ENCODE results near the gene TUT1.

TUT1 gene

DNA sequence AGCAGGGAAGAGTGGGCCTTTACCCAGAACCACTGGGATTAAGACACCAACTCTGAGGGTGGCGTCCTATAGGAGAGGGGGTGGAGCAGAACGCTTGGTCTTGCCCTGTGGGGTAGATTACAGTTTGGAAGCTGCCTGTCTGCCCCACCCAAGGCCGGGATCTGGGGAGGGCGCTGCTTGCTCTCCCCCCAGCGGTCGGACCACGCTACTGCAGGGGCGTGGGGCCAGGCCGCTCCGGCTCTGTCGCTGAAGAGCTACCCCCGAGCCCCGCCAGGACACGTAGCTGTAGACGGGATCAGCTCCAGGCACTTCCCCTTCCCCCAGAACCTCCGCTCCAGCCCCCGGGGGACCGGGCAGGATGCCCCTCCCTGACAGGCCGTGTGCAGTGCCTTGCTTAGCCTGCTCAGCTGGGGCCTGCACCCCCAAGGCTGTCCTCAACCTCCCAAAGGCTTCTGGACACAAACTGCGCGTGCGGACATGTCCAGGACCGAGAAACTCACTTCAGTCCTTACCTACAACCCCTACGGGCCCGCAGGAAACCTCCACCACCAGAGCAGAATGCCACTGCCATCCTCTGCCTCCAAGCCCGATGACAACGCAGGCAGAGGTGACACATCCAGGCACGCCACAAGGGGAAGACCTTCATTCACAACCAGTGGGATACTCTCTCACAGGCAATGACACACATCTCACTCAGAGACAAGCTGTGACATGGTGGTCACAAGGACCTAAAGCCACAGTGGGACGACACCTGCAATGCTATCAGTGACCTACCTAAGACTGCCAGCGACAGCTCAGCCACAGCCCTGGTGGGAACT lies 48.4 kb downstream of the TUT1 start:
- Histone ChIP-seq H4K8ac (ENCODE audit: low read depth, low read length) (no peak overlapping the region), H3K9ac (ENCODE audit: low read length) (peak overlapping the region; percentile 94), H3K36me3 (ENCODE audit: control insufficient read depth, insufficient read depth, low read length) (no peaks in the 10 kb centered on the region), H3K18ac (ENCODE audit: low read length) (peak overlapping the region; percentile 40), H3K4ac (ENCODE audit: low read depth, low read length) (no peak overlapping the region), H3K27me3 (ENCODE audit: insufficient read depth, low read length, poor library complexity) (no peaks in the 10 kb centered on the region), H3K23ac (ENCODE audit: low read length) (peak overlapping the region; percentile 37), H2BK15ac (replicated peaks; ENCODE audit: low read depth) (no peak overlapping the region), H4K5ac (ENCODE audit: low read length) (no peak overlapping the region), H2AK5ac (ENCODE audit: low read length) (peak overlapping the region; percentile 80), H3K27ac (ENCODE audit: low read depth, low read length) (peak overlapping the region; percentile 17), H3K4me2 (ENCODE audit: low read length) (peak overlapping the region; percentile 60), H2BK120ac (ENCODE audit: low read depth, low read length) (no peak overlapping the region), H3K79me1 (ENCODE audit: low read length) (peaks cover 27% of the 10 kb centered on the region), H3K56ac (ENCODE audit: low read length) (peak overlapping the region; percentile 99), H2BK5ac (ENCODE audit: low read length) (peak overlapping the region; percentile 13), H3K4me3 (ENCODE audit: low read length) (peak overlapping the region; percentile 1), H3K79me2 (ENCODE audit: control insufficient read depth, insufficient read depth, low read length) (peaks cover 56% of the 10 kb centered on the region), H3K4me1 (ENCODE audit: control insufficient read depth, low read depth, low read length) (peaks cover 10% of the 10 kb centered on the region)
- DNase-seq: peak; percentile 88
- no CpG with 5 or more reads among the region's 30 CpGs for WGBS (ENCODE audit: extremely low coverage, insufficient coverage, low lambda C conversion rate)

DNA sequence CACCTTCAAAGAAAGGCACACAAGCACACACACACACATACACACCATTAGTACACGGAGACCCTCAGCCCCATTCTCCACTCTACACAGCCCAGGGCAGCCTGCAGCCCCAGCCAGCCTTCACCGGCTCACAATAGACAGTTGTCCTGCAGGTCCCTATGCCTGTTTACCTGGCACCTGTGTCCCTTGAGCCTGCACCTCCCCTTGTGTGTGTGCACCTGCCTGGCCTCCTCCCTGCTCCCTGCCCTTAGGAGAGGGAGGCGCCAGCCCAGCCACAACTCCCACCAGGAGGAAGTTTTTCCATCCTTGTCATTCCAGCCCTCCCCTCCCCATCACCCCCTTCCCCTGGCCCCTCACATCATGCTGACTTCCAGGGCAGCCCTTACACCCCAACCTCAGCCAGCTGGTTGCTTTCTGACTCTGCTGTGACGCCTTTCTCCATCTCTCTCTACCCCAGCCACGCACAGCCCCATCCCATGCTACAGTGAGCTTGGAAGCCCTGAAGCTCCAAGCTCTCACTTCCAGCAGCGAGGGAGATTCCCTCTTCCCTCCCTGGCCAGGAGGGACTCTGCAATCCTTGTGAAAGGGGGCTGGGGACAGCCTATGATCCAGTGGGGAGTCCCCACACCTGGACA lies 49.1 kb downstream of the TUT1 start:
- H4K5ac ChIP-seq (ENCODE audit: low read length): no peak overlapping the region
- no CpG with 5 or more reads among the region's 6 CpGs for WGBS (ENCODE audit: extremely low coverage, insufficient coverage, low lambda C conversion rate)
- H4K8ac ChIP-seq (ENCODE audit: low read depth, low read length): no peak overlapping the region
- no peak overlapping the region for H2BK15ac ChIP-seq (replicated peaks; ENCODE audit: low read depth)
- H3K4me3 ChIP-seq (ENCODE audit: low read length): no peak overlapping the region
- no peak overlapping the region for H3K4ac ChIP-seq (ENCODE audit: low read depth, low read length)
- H3K56ac ChIP-seq (ENCODE audit: low read length): peak overlapping the region; percentile 82
- peak overlapping the region; percentile 80 for H2AK5ac ChIP-seq (ENCODE audit: low read length)
- peak overlapping the region; percentile 30 for H3K4me2 ChIP-seq (ENCODE audit: low read length)
- H3K36me3 ChIP-seq (ENCODE audit: control insufficient read depth, insufficient read depth, low read length): no peaks in the 10 kb centered on the region
- peaks cover 6% of the 10 kb centered on the region for H3K4me1 ChIP-seq (ENCODE audit: control insufficient read depth, low read depth, low read length)
- no peak for DNase-seq
- H3K27me3 ChIP-seq (ENCODE audit: insufficient read depth, low read length, poor library complexity): no peaks in the 10 kb centered on the region
- no peak overlapping the region for H3K18ac ChIP-seq (ENCODE audit: low read length)
- peak overlapping the region; percentile 37 for H3K23ac ChIP-seq (ENCODE audit: low read length)
- H2BK120ac ChIP-seq (ENCODE audit: low read depth, low read length): no peak overlapping the region
- H3K79me2 ChIP-seq (ENCODE audit: control insufficient read depth, insufficient read depth, low read length): peaks cover 56% of the 10 kb centered on the region
- H3K9ac ChIP-seq (ENCODE audit: low read length): peak overlapping the region; percentile 69
- H3K79me1 ChIP-seq (ENCODE audit: low read length): peaks cover 27% of the 10 kb centered on the region
- H2BK5ac ChIP-seq (ENCODE audit: low read length): peak overlapping the region; percentile 13
- H3K27ac ChIP-seq (ENCODE audit: low read depth, low read length): no peak overlapping the region

DNA sequence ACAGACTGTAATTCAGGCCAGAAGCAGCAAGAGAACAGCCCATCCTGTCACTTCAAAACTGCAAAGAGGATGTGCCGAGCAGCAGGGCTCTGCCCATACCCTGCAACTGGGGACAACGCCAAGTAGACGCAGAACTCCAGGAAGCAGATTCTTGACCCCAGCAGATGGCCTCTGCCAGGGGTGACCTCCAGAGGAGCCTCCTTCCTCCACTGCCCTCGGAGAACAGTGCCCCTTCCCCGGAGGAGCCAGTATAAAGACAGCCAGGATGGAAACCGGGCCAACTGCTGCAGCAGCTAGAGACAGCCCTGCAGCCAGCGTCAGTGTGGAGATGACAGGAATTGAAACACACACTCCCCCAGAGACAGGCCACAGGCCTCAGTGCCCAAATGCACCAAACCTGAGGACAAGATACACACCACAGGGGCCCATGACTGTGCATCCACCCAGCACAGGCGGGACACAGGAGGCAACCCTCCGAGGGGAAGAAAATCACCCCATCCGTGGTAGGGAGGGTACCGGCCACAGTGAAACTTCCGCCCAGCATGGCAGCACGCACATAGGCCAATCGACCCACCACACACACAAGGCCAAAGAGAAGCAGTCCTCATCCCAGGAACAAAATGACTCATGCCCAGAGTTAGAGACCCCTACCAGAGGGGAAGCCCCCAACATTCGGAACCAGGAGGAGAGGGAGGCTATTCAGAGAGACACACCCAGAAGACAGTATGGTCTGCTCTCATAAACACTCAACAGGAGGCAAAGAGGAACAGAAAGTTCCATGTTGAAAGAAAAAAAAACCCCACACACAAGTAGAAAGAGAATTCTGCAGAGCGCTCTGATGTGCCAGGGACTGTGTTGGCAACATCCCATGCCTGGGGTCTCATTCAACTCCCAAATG lies 50.3 kb downstream of the TUT1 start:
- Histone ChIP-seq H3K36me3 (ENCODE audit: control insufficient read depth, insufficient read depth, low read length) (no peaks in the 10 kb centered on the region), H2AK5ac (ENCODE audit: low read length) (no peak overlapping the region), H3K9ac (ENCODE audit: low read length) (peak overlapping the region; percentile 6), H4K8ac (ENCODE audit: low read depth, low read length) (no peak overlapping the region), H3K23ac (ENCODE audit: low read length) (peak overlapping the region; percentile 32), H3K4me3 (ENCODE audit: low read length) (no peak overlapping the region), H2BK5ac (ENCODE audit: low read length) (no peak overlapping the region), H2BK15ac (replicated peaks; ENCODE audit: low read depth) (no peak overlapping the region), H3K4me1 (ENCODE audit: control insufficient read depth, low read depth, low read length) (peaks cover 6% of the 10 kb centered on the region), H3K79me1 (ENCODE audit: low read length) (peaks cover 27% of the 10 kb centered on the region), H3K18ac (ENCODE audit: low read length) (no peak overlapping the region), H3K56ac (ENCODE audit: low read length) (peak overlapping the region; percentile 35), H3K27me3 (ENCODE audit: insufficient read depth, low read length, poor library complexity) (no peaks in the 10 kb centered on the region), H2BK120ac (ENCODE audit: low read depth, low read length) (no peak overlapping the region), H4K5ac (ENCODE audit: low read length) (no peak overlapping the region), H3K27ac (ENCODE audit: low read depth, low read length) (no peak overlapping the region), H3K79me2 (ENCODE audit: control insufficient read depth, insufficient read depth, low read length) (peaks cover 56% of the 10 kb centered on the region), H3K4ac (ENCODE audit: low read depth, low read length) (no peak overlapping the region), H3K4me2 (ENCODE audit: low read length) (no peak overlapping the region)
- WGBS (ENCODE audit: extremely low coverage, insufficient coverage, low lambda C conversion rate): no CpG with 5 or more reads among the region's 16 CpGs
- DNase-seq: no peak

DNA sequence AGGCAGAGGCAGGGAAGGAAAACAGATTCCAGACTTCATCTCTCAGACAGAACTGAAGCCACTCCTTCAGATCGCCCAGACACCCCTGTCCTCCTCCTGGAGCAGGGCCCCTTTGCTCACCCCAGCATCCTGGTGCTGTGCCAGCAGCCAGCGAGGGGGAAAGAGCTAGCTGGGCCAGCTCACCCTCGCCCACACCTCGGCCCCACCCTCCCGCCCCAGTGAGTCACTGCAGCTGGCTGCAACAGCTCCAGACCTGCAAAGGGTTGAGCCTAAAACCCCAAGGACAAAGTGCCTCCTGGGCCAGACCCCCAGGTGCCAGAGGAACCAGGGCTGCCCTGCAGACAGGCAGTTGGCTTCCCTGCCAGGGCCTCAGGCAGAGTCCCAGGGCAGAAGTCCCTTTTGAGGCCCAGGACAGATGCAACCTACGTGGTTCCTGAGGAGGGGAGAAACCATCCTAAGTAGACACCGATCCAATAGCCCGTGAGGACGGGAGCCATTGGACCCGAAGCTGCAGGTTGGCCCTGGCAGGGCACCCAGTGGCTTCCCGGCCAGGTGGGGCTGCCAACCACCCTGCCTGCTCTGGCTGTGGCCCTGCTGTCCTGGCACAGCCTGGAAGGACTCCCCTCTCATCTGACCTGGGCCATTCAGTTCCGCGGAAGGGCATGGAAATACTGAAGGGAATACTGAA lies 51.9 kb downstream of the TUT1 start:
- H3K36me3 ChIP-seq (ENCODE audit: control insufficient read depth, insufficient read depth, low read length): no peaks in the 10 kb centered on the region
- H3K4ac ChIP-seq (ENCODE audit: low read depth, low read length): no peak overlapping the region
- no peak overlapping the region for H4K8ac ChIP-seq (ENCODE audit: low read depth, low read length)
- H3K4me1 ChIP-seq (ENCODE audit: control insufficient read depth, low read depth, low read length): peaks cover 6% of the 10 kb centered on the region
- DNase-seq: no peak
- H3K4me2 ChIP-seq (ENCODE audit: low read length): no peak overlapping the region
- H2BK120ac ChIP-seq (ENCODE audit: low read depth, low read length): no peak overlapping the region
- H3K4me3 ChIP-seq (ENCODE audit: low read length): no peak overlapping the region
- WGBS (ENCODE audit: extremely low coverage, insufficient coverage, low lambda C conversion rate): no CpG with 5 or more reads among the region's 13 CpGs
- no peak overlapping the region for H2BK5ac ChIP-seq (ENCODE audit: low read length)
- H3K27ac ChIP-seq (ENCODE audit: low read depth, low read length): no peak overlapping the region
- H3K79me2 ChIP-seq (ENCODE audit: control insufficient read depth, insufficient read depth, low read length): peaks cover 46% of the 10 kb centered on the region
- H2AK5ac ChIP-seq (ENCODE audit: low read length): no peak overlapping the region
- H3K9ac ChIP-seq (ENCODE audit: low read length): no peak overlapping the region
- no peak overlapping the region for H3K18ac ChIP-seq (ENCODE audit: low read length)
- no peak overlapping the region for H3K23ac ChIP-seq (ENCODE audit: low read length)
- H4K5ac ChIP-seq (ENCODE audit: low read length): no peak overlapping the region
- H3K27me3 ChIP-seq (ENCODE audit: insufficient read depth, low read length, poor library complexity): no peaks in the 10 kb centered on the region
- peaks cover 23% of the 10 kb centered on the region for H3K79me1 ChIP-seq (ENCODE audit: low read length)
- H2BK15ac ChIP-seq (replicated peaks; ENCODE audit: low read depth): no peak overlapping the region
- H3K56ac ChIP-seq (ENCODE audit: low read length): no peak overlapping the region

DNA sequence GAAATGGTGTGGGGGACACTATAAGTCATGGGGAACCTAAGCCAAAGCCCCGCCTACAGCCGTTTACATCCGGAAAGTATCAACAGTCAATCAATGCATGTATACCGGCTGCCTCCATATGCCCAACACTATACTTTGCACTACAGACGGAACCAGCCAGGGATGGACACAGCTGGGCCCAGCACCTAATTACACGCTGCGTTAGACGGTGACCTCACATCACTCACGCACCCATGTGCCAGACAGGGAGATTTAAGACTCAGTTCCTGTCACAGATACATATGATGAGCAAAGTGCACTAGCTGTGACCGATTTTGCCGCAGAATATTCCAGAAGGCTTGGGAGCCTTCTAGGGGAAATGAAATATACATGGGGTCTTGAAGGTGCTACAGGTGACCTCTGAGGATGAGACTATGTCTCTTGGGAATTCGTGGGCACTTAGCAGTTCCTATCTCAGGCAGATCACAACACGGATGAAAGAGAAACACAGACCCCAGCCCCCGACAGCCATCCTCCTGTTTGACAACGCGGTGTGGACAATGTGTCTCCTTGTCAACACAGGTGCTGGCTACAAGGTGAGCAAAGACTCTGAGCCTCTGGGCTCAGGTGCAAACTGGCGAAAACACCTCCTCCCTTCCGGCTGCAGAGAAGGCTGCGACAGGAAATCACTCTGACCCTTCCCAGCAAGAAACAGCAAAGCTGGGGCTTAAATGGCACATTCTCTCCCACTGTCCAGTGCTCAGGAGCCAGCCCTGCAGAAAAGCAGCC lies 52.7 kb downstream of the TUT1 start:
- no CpG with 5 or more reads among the region's 19 CpGs for WGBS (ENCODE audit: extremely low coverage, insufficient coverage, low lambda C conversion rate)
- H3K56ac ChIP-seq (ENCODE audit: low read length): no peak overlapping the region
- no peak overlapping the region for H2BK120ac ChIP-seq (ENCODE audit: low read depth, low read length)
- DNase-seq: no peak
- no peak overlapping the region for H3K18ac ChIP-seq (ENCODE audit: low read length)
- no peaks in the 10 kb centered on the region for H3K36me3 ChIP-seq (ENCODE audit: control insufficient read depth, insufficient read depth, low read length)
- no peak overlapping the region for H4K5ac ChIP-seq (ENCODE audit: low read length)
- no peaks in the 10 kb centered on the region for H3K27me3 ChIP-seq (ENCODE audit: insufficient read depth, low read length, poor library complexity)
- no peak overlapping the region for H3K4me3 ChIP-seq (ENCODE audit: low read length)
- peaks cover 6% of the 10 kb centered on the region for H3K4me1 ChIP-seq (ENCODE audit: control insufficient read depth, low read depth, low read length)
- H3K4me2 ChIP-seq (ENCODE audit: low read length): no peak overlapping the region
- no peak overlapping the region for H2BK15ac ChIP-seq (replicated peaks; ENCODE audit: low read depth)
- no peak overlapping the region for H2AK5ac ChIP-seq (ENCODE audit: low read length)
- no peak overlapping the region for H3K4ac ChIP-seq (ENCODE audit: low read depth, low read length)
- H3K79me2 ChIP-seq (ENCODE audit: control insufficient read depth, insufficient read depth, low read length): peaks cover 41% of the 10 kb centered on the region
- H3K27ac ChIP-seq (ENCODE audit: low read depth, low read length): no peak overlapping the region
- no peak overlapping the region for H3K9ac ChIP-seq (ENCODE audit: low read length)
- H2BK5ac ChIP-seq (ENCODE audit: low read length): no peak overlapping the region
- H3K79me1 ChIP-seq (ENCODE audit: low read length): peaks cover 22% of the 10 kb centered on the region
- H3K23ac ChIP-seq (ENCODE audit: low read length): no peak overlapping the region
- H4K8ac ChIP-seq (ENCODE audit: low read depth, low read length): no peak overlapping the region

All from mesendoderm (in vitro differentiated cells).